ENCODE data around the gene GPBP1.

DNA sequence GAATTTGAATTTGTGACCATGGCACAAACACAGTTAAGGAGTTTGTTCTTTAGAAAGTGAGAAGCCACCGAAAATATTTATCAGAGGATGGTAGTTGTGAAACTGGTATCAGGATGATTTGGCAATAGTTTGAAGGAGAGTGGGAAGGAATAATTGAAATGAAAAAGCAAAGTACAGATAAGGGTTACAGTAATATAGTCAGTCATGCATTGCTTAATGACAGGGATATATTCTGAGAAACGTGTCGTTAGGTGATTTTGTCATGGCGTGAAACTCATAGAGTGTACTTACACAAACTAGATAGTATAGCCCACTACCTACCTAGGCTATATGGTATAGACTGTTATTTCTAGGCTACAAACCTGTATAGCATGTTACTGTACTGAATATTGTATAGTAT is 84.2 kb downstream of the GPBP1 start:
- TF ChIP-seq, protein P1, sequence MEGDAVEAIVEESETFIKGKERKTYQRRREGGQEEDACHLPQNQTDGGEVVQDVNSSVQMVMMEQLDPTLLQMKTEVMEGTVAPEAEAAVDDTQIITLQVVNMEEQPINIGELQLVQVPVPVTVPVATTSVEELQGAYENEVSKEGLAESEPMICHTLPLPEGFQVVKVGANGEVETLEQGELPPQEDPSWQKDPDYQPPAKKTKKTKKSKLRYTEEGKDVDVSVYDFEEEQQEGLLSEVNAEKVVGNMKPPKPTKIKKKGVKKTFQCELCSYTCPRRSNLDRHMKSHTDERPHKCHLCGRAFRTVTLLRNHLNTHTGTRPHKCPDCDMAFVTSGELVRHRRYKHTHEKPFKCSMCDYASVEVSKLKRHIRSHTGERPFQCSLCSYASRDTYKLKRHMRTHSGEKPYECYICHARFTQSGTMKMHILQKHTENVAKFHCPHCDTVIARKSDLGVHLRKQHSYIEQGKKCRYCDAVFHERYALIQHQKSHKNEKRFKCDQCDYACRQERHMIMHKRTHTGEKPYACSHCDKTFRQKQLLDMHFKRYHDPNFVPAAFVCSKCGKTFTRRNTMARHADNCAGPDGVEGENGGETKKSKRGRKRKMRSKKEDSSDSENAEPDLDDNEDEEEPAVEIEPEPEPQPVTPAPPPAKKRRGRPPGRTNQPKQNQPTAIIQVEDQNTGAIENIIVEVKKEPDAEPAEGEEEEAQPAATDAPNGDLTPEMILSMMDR (IDR thresholded peaks at IDR 0.05): no peak
- no peak for TF ChIP-seq POLR2AphosphoS5 (IDR thresholded peaks at IDR 0.05; ENCODE audit: low read depth, low read length)
- TF ChIP-seq SIN3A (IDR thresholded peaks at IDR 0.05; ENCODE audit: borderline replicate concordance, insufficient read depth, low read depth, low read length): no peak
